Measurements from ENCODE around the gene SLC35G3. TPM values are rescaled to one million over a fixed set of nuclear protein-coding genes. Genes with fewer than 3 reads are reported as not detected.
"Not testable (repeated sequence)": the region's sequence is repeated elsewhere in the genome, so short reads cannot be mapped to it uniquely, and the experiment has no call there.

The SLC35G3 gene
- total RNA-seq, 1 donor from 2014 or later: not detected

DNA sequence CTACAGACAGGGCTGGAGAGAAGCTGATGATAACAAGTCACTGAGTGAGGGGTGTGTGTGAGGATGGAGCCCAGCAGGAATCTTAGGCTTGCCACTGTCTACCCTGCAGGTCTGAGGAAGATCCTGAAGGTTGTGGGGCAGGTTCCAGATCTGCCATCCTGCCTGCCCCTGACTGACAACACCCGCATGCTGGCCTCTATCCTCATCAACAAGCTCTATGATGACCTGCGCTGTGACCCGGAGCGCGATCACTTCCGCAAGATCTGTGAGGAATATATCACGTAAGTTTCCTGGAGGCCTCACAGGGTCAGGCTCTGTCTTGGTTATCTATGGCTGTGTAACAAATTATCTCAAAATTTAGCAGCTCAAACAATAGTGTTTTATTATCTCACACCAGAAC lies 30.3 kb downstream of the SLC35G3 start:
- no peak for DNase-seq

DNA sequence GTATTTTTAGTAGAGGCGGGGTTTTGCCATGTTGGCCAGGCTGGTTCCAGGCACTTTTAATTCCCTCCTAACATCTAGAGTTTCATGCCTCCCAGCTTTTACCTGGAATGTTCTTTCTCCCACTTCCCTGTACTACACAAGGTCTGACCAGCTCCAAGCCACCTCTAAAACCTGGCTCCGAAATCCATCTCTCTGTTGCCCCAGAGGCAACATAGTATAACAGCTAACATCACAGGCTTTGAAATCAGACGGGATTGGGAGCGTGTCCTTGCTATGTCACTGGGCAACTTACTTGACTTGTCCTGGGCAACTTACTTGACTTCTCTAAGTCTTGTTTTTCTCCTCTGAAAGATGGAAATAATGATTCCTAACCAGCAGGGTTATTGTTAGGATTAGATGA lies 31.4 kb downstream of the SLC35G3 start:
- DNase-seq: no peak

DNA sequence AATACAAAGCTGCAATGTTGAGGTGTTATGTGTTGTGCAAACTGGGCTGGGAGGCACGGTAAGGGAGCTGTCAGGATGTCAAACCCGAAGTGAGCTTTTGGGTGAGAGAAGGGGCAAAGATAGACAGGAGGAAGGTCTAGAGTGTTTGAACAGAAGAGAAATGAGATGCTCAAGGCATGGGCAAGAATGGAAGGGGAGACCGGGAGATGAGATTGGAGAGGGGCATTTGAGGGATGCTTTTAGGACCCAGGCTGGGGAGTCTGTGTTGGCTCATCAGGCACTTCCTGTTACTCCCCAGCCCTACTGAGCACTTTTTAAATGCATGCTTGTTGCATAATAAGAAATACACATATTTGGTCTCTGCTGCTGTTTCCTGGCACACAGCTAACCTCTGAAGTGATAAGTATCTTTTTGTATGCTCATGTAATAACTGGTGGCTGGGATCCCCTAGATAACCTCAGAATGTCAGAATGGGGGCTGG lies 32.9 kb downstream of the SLC35G3 start:
- DNase-seq: no peak

DNA sequence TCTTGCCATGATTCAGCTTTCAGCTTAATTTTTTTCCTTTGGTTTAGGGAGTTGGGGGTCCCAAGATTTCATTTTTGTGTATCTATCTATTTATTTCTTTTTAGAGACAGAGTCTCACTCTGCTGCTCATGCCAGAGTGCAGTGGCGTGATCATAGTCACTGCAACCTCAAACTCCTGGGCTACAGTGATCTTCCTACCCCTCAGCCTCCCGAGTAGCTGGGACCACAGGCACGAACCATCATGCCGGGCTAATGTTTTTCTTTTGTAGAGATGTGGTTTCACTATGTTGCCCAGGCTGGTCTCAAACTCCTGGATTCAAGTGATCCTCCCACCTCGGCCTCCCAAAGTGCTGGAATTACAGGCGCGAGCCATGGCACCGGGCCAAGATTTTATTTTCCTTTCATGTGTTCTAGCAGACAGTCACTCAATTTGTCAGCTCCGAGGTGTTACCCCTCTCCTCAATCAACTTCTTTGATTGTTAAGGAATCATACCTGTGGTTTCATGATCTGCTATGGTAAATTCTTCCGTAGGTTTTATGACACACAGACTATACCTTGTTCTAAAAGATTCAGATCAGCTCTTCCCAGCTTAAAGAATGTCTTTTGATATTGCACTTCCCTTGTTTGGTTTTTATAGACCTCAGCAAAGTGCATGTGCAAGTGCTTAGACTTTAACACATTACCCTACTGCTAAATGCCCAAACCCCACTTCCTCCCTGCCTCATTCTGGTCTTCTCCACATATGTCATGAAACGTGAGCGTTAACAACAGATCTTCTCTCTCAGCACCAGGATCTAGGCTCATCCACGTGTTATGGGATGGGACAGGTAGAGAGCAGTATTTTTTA lies 33.6 kb downstream of the SLC35G3 start:
- no peak for DNase-seq

DNA sequence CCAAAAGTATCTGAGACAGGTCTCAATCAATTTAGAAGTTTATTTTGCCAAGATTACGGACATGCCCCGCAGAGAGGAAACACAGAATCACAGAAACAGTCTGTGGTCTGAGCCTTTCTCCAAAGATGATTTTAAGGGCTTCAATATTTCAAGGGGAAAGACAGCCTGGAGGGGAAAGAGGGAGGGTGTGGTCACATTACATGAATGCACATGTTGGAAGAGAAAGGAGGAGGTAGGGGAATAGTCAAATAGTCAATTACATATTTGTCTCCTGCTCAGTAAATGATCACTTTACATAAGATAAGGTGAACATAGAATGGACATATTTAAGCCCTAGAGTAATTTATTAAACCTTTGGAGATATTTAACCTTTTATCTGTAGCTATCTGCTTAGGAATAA lies 34.3 kb downstream of the SLC35G3 start:
- DNase-seq: no peak

DNA sequence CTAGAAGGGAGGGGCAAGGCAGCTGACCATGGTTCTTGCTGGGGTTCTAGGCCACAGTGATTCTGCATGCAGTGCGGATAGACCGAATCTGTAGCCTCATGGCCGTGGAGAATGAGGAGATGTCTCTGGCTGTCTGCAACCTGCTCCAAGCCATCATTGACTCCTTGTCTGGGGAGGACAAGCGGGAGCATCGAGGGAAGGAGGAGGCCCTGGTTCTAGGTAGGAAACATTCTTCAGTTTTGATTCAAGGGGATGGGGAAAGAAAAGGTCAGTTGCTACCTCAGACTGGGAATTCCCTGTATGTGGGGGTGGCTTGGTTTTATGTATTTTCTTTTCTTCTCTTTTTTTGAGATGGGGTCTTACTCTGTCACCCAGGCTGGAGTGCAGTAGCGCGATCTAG lies 38.9 kb downstream of the SLC35G3 start:
- DNase-seq: no peak

DNA sequence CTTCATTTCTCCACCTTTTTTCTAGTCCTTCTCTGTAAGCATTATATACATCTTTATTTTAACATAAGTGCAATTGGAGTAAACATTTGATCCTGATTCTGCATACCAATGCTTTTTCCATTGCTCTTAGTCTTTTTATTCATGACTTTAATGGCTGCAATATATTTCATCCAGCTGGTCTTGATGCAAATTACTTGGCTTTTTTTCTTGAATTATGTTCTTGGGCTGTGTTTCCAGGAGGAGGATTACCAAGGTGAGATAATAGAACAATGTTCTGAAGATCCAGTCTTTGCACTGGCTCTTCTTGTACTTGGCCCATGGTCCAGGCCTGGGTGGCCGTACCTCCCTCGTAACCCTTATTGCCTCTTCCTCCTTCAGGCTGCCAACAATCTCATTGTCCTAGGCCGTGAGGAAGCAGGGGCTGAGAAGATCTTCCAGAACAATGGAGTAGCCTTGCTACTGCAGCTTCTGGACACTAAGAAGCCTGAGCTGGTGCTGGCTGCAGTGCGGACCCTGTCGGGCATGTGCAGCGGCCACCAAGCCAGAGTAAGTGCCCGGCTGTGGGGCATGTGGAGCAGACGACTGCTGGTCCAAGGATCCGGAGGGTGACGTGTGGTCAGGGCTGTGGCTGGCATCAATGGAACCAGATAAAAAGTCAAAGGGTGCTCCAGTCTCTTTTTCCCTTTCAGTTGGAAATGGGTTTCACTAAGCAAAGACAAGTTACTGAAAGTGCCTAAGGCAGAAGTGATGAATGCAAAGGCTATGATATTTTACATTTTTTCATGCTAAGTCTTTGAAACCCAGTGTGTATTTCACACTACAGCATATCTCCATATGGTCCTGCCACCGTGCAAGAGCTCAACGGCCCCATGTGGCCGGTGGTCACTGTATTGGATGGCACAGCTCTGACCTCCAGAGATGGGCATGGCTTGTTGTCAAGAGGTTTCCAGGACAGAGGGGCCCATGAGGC lies 39.7 kb downstream of the SLC35G3 start:
- DNase-seq: no peak

DNA sequence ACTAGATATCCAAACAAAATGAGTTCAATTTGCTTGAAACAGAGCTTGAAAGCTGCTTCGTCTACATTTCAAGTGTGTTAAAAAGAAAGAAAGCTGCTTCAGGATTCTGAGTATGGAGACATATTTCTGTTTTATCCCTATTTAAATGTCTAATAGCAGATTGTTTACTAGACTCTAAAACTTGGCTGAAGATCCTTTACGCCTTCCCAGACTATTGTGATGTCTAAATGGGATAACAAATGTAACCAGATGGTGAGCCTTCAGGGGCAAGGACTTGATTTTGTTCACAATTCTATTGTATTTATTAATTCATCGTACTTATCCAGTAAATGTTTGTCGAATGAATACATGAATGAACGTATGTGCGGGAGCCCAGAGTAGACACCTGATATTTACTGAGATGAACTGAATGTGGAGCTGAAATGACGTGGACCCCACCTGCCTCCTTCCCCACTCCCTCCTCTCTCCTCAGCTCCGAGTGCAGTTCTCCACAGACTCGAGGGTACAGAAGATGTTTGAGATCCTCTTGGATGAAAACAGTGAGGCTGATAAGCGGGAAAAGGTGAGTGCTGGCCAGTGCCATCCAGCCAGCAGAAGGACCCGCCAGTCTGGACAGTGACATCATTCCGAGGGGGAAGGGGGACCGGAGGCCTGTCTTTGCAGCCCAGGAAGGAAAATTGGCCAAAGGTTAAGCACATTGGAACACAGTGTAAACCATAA lies 41.6 kb downstream of the SLC35G3 start:
- DNase-seq: no peak

DNA sequence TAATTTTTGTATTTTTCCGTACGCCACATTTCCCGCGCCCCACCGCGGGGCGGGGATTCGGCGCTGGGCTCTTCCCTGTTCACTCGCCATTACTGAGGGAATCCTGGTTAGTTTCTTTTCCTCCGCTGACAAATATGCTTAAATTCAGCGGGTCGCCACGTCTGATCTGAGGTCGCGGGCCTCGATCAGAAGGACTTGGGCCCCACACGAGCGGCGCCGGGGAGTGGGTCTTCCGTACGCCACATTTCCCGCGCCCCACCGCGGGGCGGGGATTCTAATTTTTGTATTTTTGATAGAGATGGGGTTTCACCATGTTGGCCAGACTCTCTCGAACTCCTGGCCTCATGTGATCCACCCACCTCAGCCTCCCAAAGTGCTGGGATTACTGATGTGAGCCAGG lies 43.1 kb downstream of the SLC35G3 start:
- DNase-seq: not testable (repeated sequence)

DNA sequence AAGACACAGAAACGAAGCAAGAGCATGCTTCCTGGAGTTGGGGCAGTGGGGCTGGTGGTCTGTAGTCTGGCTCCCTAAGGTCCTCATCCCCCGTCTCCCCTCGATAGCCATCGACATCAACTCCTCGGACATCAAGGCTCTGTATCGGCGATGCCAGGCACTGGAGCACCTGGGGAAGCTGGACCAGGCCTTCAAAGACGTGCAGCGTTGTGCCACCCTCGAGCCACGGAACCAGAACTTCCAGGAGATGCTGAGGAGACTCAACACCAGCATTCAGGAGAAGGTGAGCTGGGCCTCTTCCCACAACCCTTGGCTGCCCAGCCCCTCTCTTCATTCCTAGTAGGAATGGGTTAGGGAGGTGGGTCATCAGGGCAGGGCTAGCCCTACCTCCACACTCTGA lies 44.3 kb downstream of the SLC35G3 start:
- no peak for DNase-seq

DNA sequence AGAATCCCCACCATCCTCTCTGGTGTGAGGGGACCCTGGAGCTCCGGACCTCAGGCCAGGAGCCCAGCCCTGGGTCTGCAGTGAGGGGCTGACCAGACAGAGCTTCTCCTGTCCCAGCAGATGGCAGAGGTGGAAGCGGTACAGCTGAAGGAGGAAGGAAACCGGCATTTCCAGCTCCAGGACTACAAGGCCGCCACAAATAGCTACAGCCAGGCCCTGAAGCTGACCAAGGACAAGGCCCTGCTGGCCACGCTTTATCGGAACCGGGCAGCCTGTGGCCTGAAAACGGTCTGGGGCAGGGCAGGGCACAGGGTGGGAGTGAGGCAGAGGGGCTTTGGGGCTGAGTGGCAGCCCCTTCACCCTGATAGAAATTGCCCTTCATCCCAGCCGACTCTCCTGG lies 46.0 kb downstream of the SLC35G3 start:
- DNase-seq: no peak

DNA sequence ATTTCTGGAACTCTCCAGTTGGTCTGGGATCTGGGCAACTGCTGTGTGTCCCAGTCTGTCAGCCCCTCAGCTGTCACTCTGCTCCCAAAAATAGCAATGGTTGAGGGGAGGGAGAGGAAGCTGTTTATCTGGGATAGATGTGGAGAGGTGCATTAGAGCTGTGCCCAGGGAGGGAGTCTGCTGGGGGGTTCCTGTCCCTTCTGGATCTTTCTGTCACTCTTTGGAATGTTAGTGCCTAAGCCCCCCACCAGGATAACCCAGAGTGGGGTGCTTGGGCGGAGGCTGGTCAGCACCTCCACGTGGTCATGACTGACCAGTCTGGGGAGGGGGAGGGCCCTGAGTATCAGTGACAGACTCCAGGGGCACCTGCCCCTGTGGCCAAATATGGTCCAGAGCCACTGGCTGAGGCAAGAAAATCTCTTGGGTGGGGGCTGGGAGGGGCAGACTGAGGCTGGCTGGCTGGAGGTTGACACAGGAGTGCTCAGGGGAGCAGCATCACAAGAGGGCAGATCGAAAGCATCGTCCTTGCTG lies 46.8 kb downstream of the SLC35G3 start, which contains the start of gene UNC45B:
Gene UNC45B, plus strand, starts transcription at position 443 of the 531 bp plus-strand sequence. CDS start 447 bp downstream, outside the sequence.
- DNase-seq: peak; percentile 83

DNA sequence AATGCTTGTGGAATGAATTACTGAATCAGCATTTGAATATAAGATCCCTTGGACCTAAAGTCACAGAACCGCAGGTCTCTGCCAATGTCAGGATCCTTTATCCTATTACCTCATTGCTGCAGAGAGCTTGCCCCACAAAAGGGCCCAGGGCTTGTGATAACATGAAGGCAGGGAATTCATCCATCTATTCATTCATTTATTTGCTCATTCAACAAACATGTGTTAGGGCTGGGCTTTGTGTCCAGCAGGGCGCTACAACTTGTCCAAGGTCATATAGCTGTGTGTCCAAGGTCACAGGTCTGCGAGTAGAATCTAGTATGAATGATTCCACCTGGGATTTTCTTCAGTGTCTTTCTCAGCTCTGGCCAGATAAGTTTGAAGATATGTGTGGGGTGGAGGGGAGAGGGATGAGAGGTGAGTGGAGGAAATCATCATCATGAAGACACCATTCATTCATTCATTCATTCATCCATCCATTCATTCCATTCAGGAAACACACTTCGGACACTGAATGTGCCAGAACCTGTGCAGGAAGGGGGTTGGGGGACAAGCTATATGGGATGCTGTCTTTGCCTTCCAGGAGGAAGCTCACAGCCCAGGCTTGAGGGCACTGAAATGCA lies 47.9 kb downstream of the SLC35G3 start:
- no peak for DNase-seq

DNA sequence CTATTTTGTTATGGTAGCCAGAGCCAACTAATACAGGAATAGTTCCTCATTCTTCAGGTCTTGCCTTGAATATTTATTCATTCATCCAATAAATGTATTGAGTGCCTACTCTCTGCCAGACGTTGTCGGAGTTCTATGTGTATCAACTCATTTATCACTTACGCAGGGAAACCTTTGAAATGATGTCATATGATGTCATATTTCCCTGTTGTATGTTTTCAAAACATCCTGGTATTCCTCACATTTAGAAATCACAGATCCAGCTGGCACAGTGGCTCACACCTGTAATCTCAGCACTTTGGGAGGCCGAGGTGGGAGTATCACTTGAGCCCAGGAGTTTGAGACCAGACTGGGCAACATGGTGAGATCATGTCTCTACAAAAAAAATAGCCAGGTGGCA lies 49.4 kb downstream of the SLC35G3 start:
- no peak for DNase-seq

Other genes starting within 250 kb of the SLC35G3 start
- 2.7 TPM for gene CCT6B, start 232.9 kb downstream of the SLC35G3 start, total RNA-seq
- 16.7 TPM for gene ZNF830, start 232.9 kb downstream of the SLC35G3 start, total RNA-seq
- gene LIG3, start 213.9 kb downstream of the SLC35G3 start, total RNA-seq: 34.0 TPM
- gene RFFL, start 130.7 kb downstream of the SLC35G3 start, total RNA-seq: 31.6 TPM
- gene RAD51D, start 74.5 kb downstream of the SLC35G3 start, total RNA-seq: 5.2 TPM
- gene FNDC8, start 72.8 kb downstream of the SLC35G3 start, total RNA-seq: not detected
- gene NLE1, start 52.1 kb downstream of the SLC35G3 start, total RNA-seq: 30.0 TPM
- gene UNC45B, start 46.6 kb downstream of the SLC35G3 start, total RNA-seq: 193 TPM
- gene SLFN5, start 48.7 kb upstream of the SLC35G3 start, total RNA-seq: 9.4 TPM
- 18.1 TPM for gene SLFN11, start 179.2 kb upstream of the SLC35G3 start, total RNA-seq
- 16.0 TPM for gene SLFN12, start 238.1 kb upstream of the SLC35G3 start, total RNA-seq